ENCODE results near the gene IFITM2.

- TF ChIP-seq YY1 (IDR thresholded peaks at IDR 0.05; ENCODE audit: insufficient read depth, insufficient read length) (no peak), SUZ12 (IDR thresholded peaks at IDR 0.05; ENCODE audit: extremely low read depth, insufficient read depth, insufficient read length) (no peak)
Observed at GRCh38 chr11:356610-357009, 49.0 kb downstream of the IFITM2 start.

Data from NT2/D1 (cell line).